ENCODE results near the gene ING5. TPM values are rescaled to one million over a fixed set of nuclear protein-coding genes. Genes with fewer than 3 reads are reported as not detected.

Gene ING5
- total and polyA plus RNA-seq, 7 experiments from 2014 or later: 22.3 to 102 (median 55.6) TPM

- Histone ChIP-seq H3K27me3 (ENCODE audit: control insufficient read depth in 2 of 2, insufficient read depth in 2 of 2, low read length in 2 of 2) (no peaks in the 10 kb centered on the region), H3K4me1 (ENCODE audit: control insufficient read depth in 2 of 2, insufficient read depth in 2 of 2, low read length in 2 of 2) (peaks cover 6% of the 10 kb centered on the region in 2 donors), H3K36me3 (ENCODE audit: control insufficient read depth in 2 of 3, insufficient read depth in 3 of 3, low read length in 3 of 3) (peaks cover 0 to 10% (median 0%) of the 10 kb centered on the region in 3 experiments), H3K4me3 (ENCODE audit: low read length) (peak overlapping the region; percentile 88), H3K9me3 (ENCODE audit: control insufficient read depth in 2 of 3, low read length in 3 of 3) (no peaks in the 10 kb centered on the region), H3K27ac (ENCODE audit: low read depth, low read length) (peak overlapping the region; percentile 67)
- DNase-seq (peak in 1 of 9 donors; percentile 5), ATAC-seq (no peak)
- H3K4me3 Mint-ChIP-seq: peak overlapping the region; percentile 45 to 82 (median 71)
- no peaks in the 10 kb centered on the region for H3K9me3 Mint-ChIP-seq
- H3K4me1 Mint-ChIP-seq: peaks cover 7 to 44% (median 32%) of the 10 kb centered on the region in 7 donors
- H3K36me3 Mint-ChIP-seq: peaks cover 0 to 5% (median 0%) of the 10 kb centered on the region in 5 donors
- no peaks in the 10 kb centered on the region for H3K27me3 Mint-ChIP-seq
- POLR2A ChIA-PET: interaction anchor here (0.7 to 3.0 kb wide), 5 partner anchors 31 to 96 kb away, joined by 3 to 22 read pairs (median 4); partner anchors contain the start of genes ATG4B, DTYMK and ING5
- intact Hi-C loops (cut with micrococcal nuclease): loop anchor here (1.0 to 10.0 kb wide), 13 partner anchors 31 to 1296 kb away; partner anchors contain the start of genes DTYMK (in 2 of the 2), FARP2 (in 2 of the 2), ING5 (in 2 of the 2) and STK25 (in 2 of the 2)
- H3K27ac Mint-ChIP-seq: peak overlapping the region in 6 of 9 donors; percentile 9 to 73 (median 48)
- CTCF ChIA-PET: interaction anchor here (1.3 to 1.5 kb wide), 3 partner anchors 32 to 882 kb away, joined by 3 to 5 read pairs (median 4); partner anchors contain the start of gene ING5
These were observed 31.8 kb downstream of the ING5 start for GRCh38 chr2:241733391-241734207.

- H3K36me3 ChIP-seq (ENCODE audit: control insufficient read depth in 2 of 3, insufficient read depth in 3 of 3, low read length in 3 of 3): peaks cover 0 to 12% (median 0%) of the 10 kb centered on the region in 3 experiments
- Mint-ChIP-seq H3K9me3 (no peaks in the 10 kb centered on the region), H3K4me3 (peak overlapping the region in 8 of 10 donors; percentile 53 to 82 (median 71)), H3K36me3 (peaks cover 0 to 5% (median 0%) of the 10 kb centered on the region in 5 donors), H3K27me3 (no peaks in the 10 kb centered on the region), H3K27ac (peak overlapping the region in 1 of 9 donors; percentile 36), H3K4me1 (peaks cover 9 to 49% (median 38%) of the 10 kb centered on the region in 7 donors)
- ChIA-PET CTCF (interaction anchor here (1.3 to 1.5 kb wide), 3 partner anchors 32 to 883 kb away, joined by 3 to 5 read pairs (median 4); partner anchors contain the start of gene ING5), POLR2A (interaction anchor here (0.7 to 1.8 kb wide), 5 partner anchors 33 to 147 kb away, joined by 3 to 22 read pairs (median 3); partner anchors contain the start of genes DTYMK and ING5)
- intact Hi-C loops (cut with micrococcal nuclease): loop anchor here (1.0 to 10.0 kb wide), 13 partner anchors 32 to 1297 kb away; partner anchors contain the start of genes DTYMK (in 2 of the 2), FARP2 (in 2 of the 2), ING5 (in 2 of the 2) and STK25 (in 2 of the 2)
- no peak for DNase-seq
- ATAC-seq: no peak
- no peaks in the 10 kb centered on the region for H3K9me3 ChIP-seq (ENCODE audit: control insufficient read depth in 2 of 3, low read length in 3 of 3)
- no peaks in the 10 kb centered on the region for H3K27me3 ChIP-seq (ENCODE audit: control insufficient read depth in 2 of 2, insufficient read depth in 2 of 2, low read length in 2 of 2)
- peaks cover 6 to 8% of the 10 kb centered on the region in 2 donors for H3K4me1 ChIP-seq (ENCODE audit: control insufficient read depth in 2 of 2, insufficient read depth in 2 of 2, low read length in 2 of 2)
- peak overlapping the region; percentile 88 for H3K4me3 ChIP-seq (ENCODE audit: low read length)
- peak overlapping the region; percentile 67 for H3K27ac ChIP-seq (ENCODE audit: low read depth, low read length)
These were observed 32.3 kb downstream of the ING5 start for GRCh38 chr2:241734208-241734466.

DNA sequence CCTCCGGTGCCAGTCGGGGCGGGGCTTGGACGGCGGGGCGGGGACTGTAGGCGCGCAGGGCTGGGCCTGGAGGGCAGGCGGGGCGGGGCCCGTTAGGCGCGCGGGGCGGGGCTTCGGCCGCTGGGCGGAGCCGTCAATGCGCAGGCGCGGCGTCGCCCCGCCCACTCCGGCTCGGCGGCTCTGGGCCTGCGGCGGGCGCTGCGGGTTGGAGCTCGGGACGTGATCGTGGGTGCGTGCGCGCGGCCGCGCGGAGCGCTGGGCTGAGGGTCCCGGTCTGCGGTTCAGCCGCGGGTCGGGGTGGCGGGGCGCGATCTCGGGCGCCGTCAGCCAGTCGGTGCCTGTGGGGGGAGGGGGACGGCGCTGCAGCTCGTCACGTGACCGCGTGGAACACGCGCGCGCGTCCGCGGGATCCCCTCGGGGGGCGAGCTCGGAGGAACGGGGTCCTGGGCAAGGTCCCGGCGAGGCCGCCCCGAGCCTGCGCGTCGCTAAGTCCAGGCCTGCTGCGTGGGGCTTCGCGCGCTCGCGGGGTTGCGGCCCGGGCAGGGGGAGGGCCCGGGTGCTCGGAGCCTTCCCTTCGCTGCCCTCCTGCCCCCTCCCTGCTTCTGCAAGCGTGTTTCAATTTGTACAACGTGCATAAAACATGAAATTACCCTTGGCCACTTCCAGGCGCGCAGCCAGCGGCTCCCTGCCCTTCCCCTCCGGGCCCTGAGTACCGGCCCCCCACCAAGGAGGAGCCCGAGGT, 32.8 kb downstream of the ING5 start, which contains the start of gene D2HGDH:
Gene D2HGDH, plus strand, starts transcription at position 164 of the 742 bp plus-strand sequence. CDS start 595 bp downstream, outside the sequence.
- intact Hi-C loops (cut with micrococcal nuclease): loop anchor here (1.0 to 10.0 kb wide), 13 partner anchors 32 to 1297 kb away; partner anchors contain the start of genes ATG4B (in 2 of the 2), DTYMK (in 2 of the 2), FARP2 (in 2 of the 2) and ING5 (in 2 of the 2)
- Histone ChIP-seq H3K4me1 (ENCODE audit: control insufficient read depth in 2 of 2, insufficient read depth in 2 of 2, low read length in 2 of 2) (peaks cover 9% of the 10 kb centered on the region in 2 donors), H3K27ac (ENCODE audit: low read depth, low read length) (peak within 1 kb of the TSS; percentile 75), H3K9me3 (ENCODE audit: control insufficient read depth in 2 of 3, low read length in 3 of 3) (no peaks in the 10 kb centered on the region), H3K4me3 (ENCODE audit: low read length) (peak within 1 kb of the TSS; percentile 88), H3K36me3 (ENCODE audit: control insufficient read depth in 2 of 3, insufficient read depth in 3 of 3, low read length in 3 of 3) (peaks cover 0 to 12% (median 0%) of the 10 kb centered on the region in 3 experiments), H3K27me3 (ENCODE audit: control insufficient read depth in 2 of 2, insufficient read depth in 2 of 2, low read length in 2 of 2) (no peaks in the 10 kb centered on the region)
- H3K27ac Mint-ChIP-seq: peak within 1 kb of the TSS in 8 of 9 donors; percentile 40 to 79 (median 72)
- H3K27me3 Mint-ChIP-seq: no peaks in the 10 kb centered on the region
- no peaks in the 10 kb centered on the region for H3K9me3 Mint-ChIP-seq
- H3K4me3 Mint-ChIP-seq: peak within 1 kb of the TSS; percentile 79 to 89 (median 84)
- CTCF ChIA-PET: interaction anchor here (1.3 to 1.5 kb wide), 2 partner anchors 33 to 144 kb away, joined by 3 to 5 read pairs; partner anchors contain the start of gene ING5
- POLR2A ChIA-PET: interaction anchor here (0.7 to 1.8 kb wide), 5 partner anchors 33 to 147 kb away, joined by 3 to 22 read pairs (median 3); partner anchors contain the start of genes DTYMK and ING5
- peak; percentile 85 to 99 (median 91) for DNase-seq
- peaks cover 9 to 54% (median 43%) of the 10 kb centered on the region in 7 donors for H3K4me1 Mint-ChIP-seq
- peak; percentile 98 for ATAC-seq
- H3K36me3 Mint-ChIP-seq: peaks cover 0 to 5% (median 0%) of the 10 kb centered on the region in 5 donors

- Mint-ChIP-seq H3K36me3 (peaks cover 0 to 5% (median 0%) of the 10 kb centered on the region in 5 donors), H3K27me3 (no peaks in the 10 kb centered on the region), H3K9me3 (no peaks in the 10 kb centered on the region), H3K27ac (peak overlapping the region in 8 of 9 donors; percentile 1 to 79 (median 68)), H3K4me1 (peaks cover 9 to 59% (median 39%) of the 10 kb centered on the region in 7 donors), H3K4me3 (peak overlapping the region; percentile 79 to 89 (median 84))
- CTCF ChIA-PET: no interaction called here
- ATAC-seq (no peak), DNase-seq (no peak)
- peaks cover 0 to 12% (median 0%) of the 10 kb centered on the region in 3 experiments for H3K36me3 ChIP-seq (ENCODE audit: control insufficient read depth in 2 of 3, insufficient read depth in 3 of 3, low read length in 3 of 3)
- H3K9me3 ChIP-seq (ENCODE audit: control insufficient read depth in 2 of 3, low read length in 3 of 3): no peaks in the 10 kb centered on the region
- H3K4me3 ChIP-seq (ENCODE audit: low read length): no peak overlapping the region
- H3K27me3 ChIP-seq (ENCODE audit: control insufficient read depth in 2 of 2, insufficient read depth in 2 of 2, low read length in 2 of 2): no peaks in the 10 kb centered on the region
- no peak overlapping the region for H3K27ac ChIP-seq (ENCODE audit: low read depth, low read length)
- POLR2A ChIA-PET: interaction anchor here (1.0 to 1.2 kb wide), 2 partner anchors 34 to 133 kb away, joined by 3 to 5 read pairs; partner anchors contain the start of gene ING5
- intact Hi-C loops (cut with micrococcal nuclease): loop anchor here in 1 of 2 donors (10.0 kb wide), 1 partner anchor 1171 kb away; the partner anchor contains the start of genes DUSP28 and RNPEPL1
- peaks cover 21 to 22% of the 10 kb centered on the region in 2 donors for H3K4me1 ChIP-seq (ENCODE audit: control insufficient read depth in 2 of 2, insufficient read depth in 2 of 2, low read length in 2 of 2)
These were observed 34.3 kb downstream of the ING5 start for GRCh38 chr2:241736111-241736510.

GRCh38 chr2:241738040-241738686, 36.3 kb downstream of the ING5 start:
- Mint-ChIP-seq H3K36me3 (peaks cover 0 to 5% (median 0%) of the 10 kb centered on the region in 5 donors), H3K4me3 (peak overlapping the region in 5 of 10 donors; percentile 6 to 49 (median 36)), H3K27ac (peak overlapping the region in 1 of 9 donors; percentile 0), H3K27me3 (no peaks in the 10 kb centered on the region), H3K4me1 (peaks cover 9 to 47% (median 32%) of the 10 kb centered on the region in 7 donors), H3K9me3 (no peaks in the 10 kb centered on the region)
- Histone ChIP-seq H3K4me3 (ENCODE audit: low read length) (no peak overlapping the region), H3K27me3 (ENCODE audit: control insufficient read depth in 2 of 2, insufficient read depth in 2 of 2, low read length in 2 of 2) (no peaks in the 10 kb centered on the region), H3K4me1 (ENCODE audit: control insufficient read depth in 2 of 2, insufficient read depth in 2 of 2, low read length in 2 of 2) (peaks cover 21 to 30% of the 10 kb centered on the region in 2 donors), H3K36me3 (ENCODE audit: control insufficient read depth in 2 of 3, insufficient read depth in 3 of 3, low read length in 3 of 3) (peaks cover 0 to 13% (median 0%) of the 10 kb centered on the region in 3 experiments), H3K9me3 (ENCODE audit: control insufficient read depth in 2 of 3, low read length in 3 of 3) (no peaks in the 10 kb centered on the region), H3K27ac (ENCODE audit: low read depth, low read length) (no peak overlapping the region)
- CTCF ChIA-PET: no interaction called here
- intact Hi-C loops (cut with micrococcal nuclease): loop anchor here in 1 of 2 donors (10.0 kb wide), 1 partner anchor 1173 kb away; the partner anchor contains the start of genes DUSP28 and RNPEPL1
- POLR2A ChIA-PET: no interaction called here
- DNase-seq: no peak
- no peak for ATAC-seq

All from naive thymus-derived CD4-positive, alpha-beta T cell (primary cell).